ENCODE results near the gene UGT1A8. TPM values are rescaled to one million over a fixed set of nuclear protein-coding genes. Genes with fewer than 3 reads are reported as not detected.

Gene UGT1A8
- total and polyA plus RNA-seq, 7 donors, result 1.8 to 8.8 (median 7.4) TPM; not detected in 4

DNA sequence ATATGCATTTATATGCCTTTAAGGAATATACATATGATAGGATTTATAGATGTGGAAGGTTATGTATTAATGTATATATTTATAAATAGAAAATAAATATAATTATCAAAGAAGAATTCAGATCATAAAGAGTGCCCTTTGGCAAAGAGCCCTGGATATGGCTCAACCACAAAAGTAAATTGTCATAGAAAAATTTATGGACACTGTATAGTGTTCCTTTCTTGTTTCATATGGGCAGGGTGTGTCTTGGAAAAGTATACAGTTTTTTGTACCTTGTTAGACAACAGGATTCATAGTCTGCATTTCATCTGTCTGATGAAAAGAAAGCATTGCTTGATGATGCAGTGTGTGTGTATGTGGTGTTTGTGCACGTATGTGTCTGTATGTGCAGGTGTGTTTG, 67.2 kb downstream of the UGT1A8 start:
- 13 to 67% methylated on average over 1 of the region's 1 CpG for WGBS, 2 donors
- H3K9me3 ChIP-seq, result no peaks in the 10 kb centered on the region
- no peaks in the 10 kb centered on the region for H3K4me1 ChIP-seq
- DNase-seq, result no peak
- H3K4me3 ChIP-seq, result no peak overlapping the region
- no peaks in the 10 kb centered on the region for H3K27me3 ChIP-seq
- H3K36me3 ChIP-seq, result no peaks in the 10 kb centered on the region
- no peak overlapping the region for H3K27ac ChIP-seq
- TF ChIP-seq POLR2A (IDR thresholded peaks at IDR 0.05) (no peak), EP300 (IDR thresholded peaks at IDR 0.05) (no peak), POLR2AphosphoS5 (IDR thresholded peaks at IDR 0.05) (no peak)
- TF ChIP-seq, protein P1, sequence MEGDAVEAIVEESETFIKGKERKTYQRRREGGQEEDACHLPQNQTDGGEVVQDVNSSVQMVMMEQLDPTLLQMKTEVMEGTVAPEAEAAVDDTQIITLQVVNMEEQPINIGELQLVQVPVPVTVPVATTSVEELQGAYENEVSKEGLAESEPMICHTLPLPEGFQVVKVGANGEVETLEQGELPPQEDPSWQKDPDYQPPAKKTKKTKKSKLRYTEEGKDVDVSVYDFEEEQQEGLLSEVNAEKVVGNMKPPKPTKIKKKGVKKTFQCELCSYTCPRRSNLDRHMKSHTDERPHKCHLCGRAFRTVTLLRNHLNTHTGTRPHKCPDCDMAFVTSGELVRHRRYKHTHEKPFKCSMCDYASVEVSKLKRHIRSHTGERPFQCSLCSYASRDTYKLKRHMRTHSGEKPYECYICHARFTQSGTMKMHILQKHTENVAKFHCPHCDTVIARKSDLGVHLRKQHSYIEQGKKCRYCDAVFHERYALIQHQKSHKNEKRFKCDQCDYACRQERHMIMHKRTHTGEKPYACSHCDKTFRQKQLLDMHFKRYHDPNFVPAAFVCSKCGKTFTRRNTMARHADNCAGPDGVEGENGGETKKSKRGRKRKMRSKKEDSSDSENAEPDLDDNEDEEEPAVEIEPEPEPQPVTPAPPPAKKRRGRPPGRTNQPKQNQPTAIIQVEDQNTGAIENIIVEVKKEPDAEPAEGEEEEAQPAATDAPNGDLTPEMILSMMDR (IDR thresholded peaks at IDR 0.05), result no peak
- intact Hi-C loops (cut with DNase I), result no loop called here

DNA sequence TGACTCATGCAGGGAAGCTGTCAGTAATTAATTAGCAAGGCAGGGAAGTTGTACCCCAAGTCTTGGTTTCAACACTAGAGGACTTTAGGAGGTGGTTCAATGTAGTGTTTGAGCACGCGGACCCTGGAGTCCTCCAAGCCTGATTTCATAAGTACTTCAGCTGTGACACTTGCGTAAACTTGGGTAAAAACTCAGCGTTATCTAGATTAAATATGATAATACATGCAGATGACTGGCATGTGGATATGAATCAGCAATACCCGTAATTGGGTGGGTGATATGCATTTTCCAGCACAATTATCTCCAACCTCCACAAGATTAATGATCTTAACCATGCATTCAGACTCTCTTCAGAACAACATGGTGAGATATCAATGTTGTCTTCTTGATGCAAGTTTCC, 69.5 kb downstream of the UGT1A8 start:
- intact Hi-C loops (cut with DNase I), result no loop called here
- H3K9me3 ChIP-seq, result no peaks in the 10 kb centered on the region
- WGBS, 2 donors, result 79 to 82% methylated on average over 5 of the region's 5 CpGs

DNA sequence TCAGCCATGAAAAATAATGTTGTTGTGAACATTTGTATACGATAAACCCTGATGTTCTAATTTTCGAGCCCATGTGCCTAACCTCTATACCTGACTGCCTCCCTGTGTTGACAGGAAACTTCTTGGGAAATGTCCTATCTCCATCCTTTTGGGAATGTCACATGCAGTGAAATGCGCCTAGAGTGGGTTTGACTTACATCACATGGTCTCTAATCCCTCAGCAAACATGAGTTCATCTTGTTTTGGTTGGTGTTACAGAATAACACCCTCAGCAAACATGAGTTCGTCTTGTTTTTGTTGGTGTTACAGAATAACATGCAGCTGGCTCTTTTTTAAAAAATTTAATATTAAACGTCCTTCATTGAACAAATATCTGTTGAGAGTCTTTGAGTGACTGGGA, 70.9 kb downstream of the UGT1A8 start:
- Histone ChIP-seq H3K4me3 (no peak overlapping the region), H3K27ac (no peak overlapping the region), H3K36me3 (no peaks in the 10 kb centered on the region), H3K9me3 (no peaks in the 10 kb centered on the region), H3K4me1 (no peaks in the 10 kb centered on the region), H3K27me3 (no peaks in the 10 kb centered on the region)
- TF ChIP-seq EP300 (IDR thresholded peaks at IDR 0.05), result no peak
- WGBS, 2 donors, result 77 to 83% methylated on average over 5 of the region's 5 CpGs
- intact Hi-C loops (cut with DNase I), result no loop called here
- DNase-seq, result no peak

More for the DNA sequence above, 69.5 kb downstream of the UGT1A8 start:
- no peaks in the 10 kb centered on the region for H3K27me3 ChIP-seq
- H3K36me3 ChIP-seq, result no peaks in the 10 kb centered on the region
- TF ChIP-seq POLR2A (IDR thresholded peaks at IDR 0.05), result no peak
- H3K27ac ChIP-seq, result no peak overlapping the region
- no peak for DNase-seq
- no peak overlapping the region for H3K4me3 ChIP-seq
- H3K4me1 ChIP-seq, result no peaks in the 10 kb centered on the region

DNA sequence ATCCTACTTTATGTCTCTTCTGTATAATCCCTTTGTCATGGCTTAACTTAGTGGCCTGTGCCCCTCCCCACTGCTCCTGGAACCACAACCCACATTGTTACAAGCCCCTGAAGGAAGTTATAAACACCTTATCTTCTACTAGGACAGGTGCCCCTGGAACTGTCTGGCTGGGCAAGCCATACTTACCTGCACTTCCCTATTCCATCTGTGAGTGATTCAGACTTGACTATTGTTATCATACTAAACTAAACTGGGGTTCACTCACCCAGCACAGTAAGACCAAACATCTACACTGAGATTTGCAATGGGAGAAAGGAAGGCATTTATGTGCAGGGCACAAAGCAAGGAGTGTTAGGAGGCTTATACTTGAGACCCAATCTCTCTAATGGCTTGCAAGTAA, 71.6 kb downstream of the UGT1A8 start:
- Histone ChIP-seq H3K36me3 (no peaks in the 10 kb centered on the region), H3K4me1 (no peaks in the 10 kb centered on the region), H3K9me3 (no peaks in the 10 kb centered on the region), H3K27ac (no peak overlapping the region), H3K4me3 (no peak overlapping the region), H3K27me3 (no peaks in the 10 kb centered on the region)
- intact Hi-C loops (cut with DNase I), result no loop called here
- no peak for DNase-seq
- TF ChIP-seq POLR2AphosphoS5 (IDR thresholded peaks at IDR 0.05), result no peak
- TF ChIP-seq EP300 (IDR thresholded peaks at IDR 0.05), result no peak
- TF ChIP-seq, protein P1 (IDR thresholded peaks at IDR 0.05), result no peak
- TF ChIP-seq POLR2A (IDR thresholded peaks at IDR 0.05), result no peak

DNA sequence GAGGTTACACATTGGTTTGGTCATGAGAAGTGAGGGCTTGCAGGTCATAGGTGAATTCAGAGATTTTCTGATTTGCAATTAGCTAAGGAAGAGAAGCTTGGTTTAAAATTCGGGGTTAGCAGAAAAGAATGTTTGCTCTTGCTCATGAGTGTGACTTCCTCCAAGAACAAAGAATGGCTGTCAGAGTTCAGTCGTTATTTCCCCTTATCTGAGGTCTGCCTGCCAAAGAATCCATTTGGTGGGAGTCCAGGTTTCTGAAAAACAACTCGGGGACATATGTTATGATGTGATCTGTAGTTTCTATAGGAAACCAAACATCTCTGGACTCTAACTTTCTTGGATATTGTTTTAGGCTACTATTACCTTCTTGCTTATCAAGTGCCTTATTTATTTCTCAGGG, 72.1 kb downstream of the UGT1A8 start:
- no peak overlapping the region for H3K27ac ChIP-seq
- H3K4me1 ChIP-seq, result no peaks in the 10 kb centered on the region
- TF ChIP-seq, protein P1 (IDR thresholded peaks at IDR 0.05), result no peak
- TF ChIP-seq POLR2AphosphoS5 (IDR thresholded peaks at IDR 0.05), result no peak
- no peak for TF ChIP-seq EP300 (IDR thresholded peaks at IDR 0.05)
- no peak for TF ChIP-seq POLR2A (IDR thresholded peaks at IDR 0.05)
- WGBS, 2 donors, result 7 to 18% methylated on average over 3 of the region's 3 CpGs
- intact Hi-C loops (cut with DNase I), result no loop called here
- no peaks in the 10 kb centered on the region for H3K36me3 ChIP-seq
- no peak for DNase-seq
- H3K9me3 ChIP-seq, result no peaks in the 10 kb centered on the region
- no peaks in the 10 kb centered on the region for H3K27me3 ChIP-seq
- H3K4me3 ChIP-seq, result no peak overlapping the region

DNA sequence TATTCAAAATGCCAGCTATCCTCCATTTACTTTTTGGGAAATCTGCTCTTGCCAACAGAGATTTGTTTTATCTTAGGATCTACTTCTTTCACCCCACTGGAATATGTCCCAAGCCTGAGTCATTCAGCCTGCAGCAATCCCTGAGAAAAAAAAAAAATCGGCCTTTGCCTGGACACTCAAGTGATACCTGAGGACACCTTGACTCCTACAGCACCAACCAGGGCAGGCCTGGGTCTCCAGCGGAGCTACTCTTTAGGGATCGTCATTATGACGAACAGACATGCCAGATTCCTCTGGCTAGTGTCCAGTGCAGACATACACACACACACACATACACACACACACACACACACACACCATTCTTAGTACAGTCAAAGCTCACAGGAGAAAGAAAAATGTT, 73.0 kb downstream of the UGT1A8 start:
- no peak for DNase-seq
- Histone ChIP-seq H3K4me1 (no peaks in the 10 kb centered on the region), H3K27ac (no peak overlapping the region), H3K27me3 (no peaks in the 10 kb centered on the region), H3K36me3 (no peaks in the 10 kb centered on the region), H3K9me3 (no peaks in the 10 kb centered on the region), H3K4me3 (no peak overlapping the region)
- TF ChIP-seq POLR2AphosphoS5 (IDR thresholded peaks at IDR 0.05), result no peak
- TF ChIP-seq EP300 (IDR thresholded peaks at IDR 0.05), result no peak
- TF ChIP-seq, protein P1 (IDR thresholded peaks at IDR 0.05), result no peak
- WGBS, 2 donors, result 49 to 80% methylated on average over 4 of the region's 4 CpGs
- intact Hi-C loops (cut with DNase I), result no loop called here

Data from sigmoid colon (tissue), 7 donors.